H9 (cell line): ENCODE measurements around the gene CST5. TPM values are rescaled to one million over a fixed set of nuclear protein-coding genes. Genes with fewer than 3 reads are reported as not detected.

ENCODE experiments used
- DNase-seq: peaks from one replicate; pipeline ENCODE4 v3.0.0-alpha.2; 2017
- H2AFZ ChIP-seq: one replicate; pipeline ENCODE4 v1.6.1; 2013; ENCODE audit warnings: mild to moderate bottlenecking, low read length, control low read depth, moderate library complexity
- H2AK5ac ChIP-seq: 2 replicates; pipeline ENCODE4 v1.6.1; 2013; ENCODE audit warnings: low read length, control low read depth, mixed read lengths; ENCODE audit not compliant: insufficient read length
- H2BK120ac ChIP-seq: one replicate; pipeline ENCODE4 v1.6.1; 2013; ENCODE audit warnings: low read depth, mild to moderate bottlenecking, low read length, control low read depth, inconsistent platforms; ENCODE audit not compliant: poor library complexity, severe bottlenecking
- H2BK12ac ChIP-seq: 2 replicates; pipeline ENCODE4 v1.6.1; 2013; ENCODE audit warnings: low read length, control low read depth, mixed read lengths, low read depth; ENCODE audit not compliant: insufficient read length
- H2BK15ac ChIP-seq: 2 replicates; pipeline ENCODE4 v1.6.1; 2013; ENCODE audit warnings: low read depth, low read length, control low read depth
- H2BK20ac ChIP-seq: one replicate; pipeline ENCODE4 v1.6.1; 2013; ENCODE audit warnings: low read depth, mild to moderate bottlenecking, low read length, control low read depth, inconsistent platforms; ENCODE audit not compliant: poor library complexity, severe bottlenecking
- H2BK5ac ChIP-seq: 2 replicates; pipeline ENCODE4 v1.6.1; 2013; ENCODE audit warnings: low read length, control low read depth, mixed read lengths; ENCODE audit not compliant: insufficient read length
- H3K14ac ChIP-seq: 2 replicates; pipeline ENCODE4 v1.6.1; 2013; ENCODE audit warnings: low read length, control low read depth; ENCODE audit not compliant: insufficient read depth
- H3K18ac ChIP-seq: 2 replicates; pipeline ENCODE4 v1.6.1; 2013; ENCODE audit warnings: low read depth, mild to moderate bottlenecking, mixed read lengths, low read length, control low read depth; ENCODE audit not compliant: insufficient read length
- H3K23ac ChIP-seq: 2 replicates; pipeline ENCODE4 v1.6.1; 2013; ENCODE audit warnings: low read length, control low read depth, mixed read lengths, low read depth; ENCODE audit not compliant: insufficient read length
- H3K23me2 ChIP-seq: 2 replicates; pipeline ENCODE4 v1.6.1; 2013; ENCODE audit warnings: low read depth, mild to moderate bottlenecking, mixed read lengths, low read length, control low read depth; ENCODE audit not compliant: insufficient read length, poor library complexity, severe bottlenecking
- H3K27ac ChIP-seq: 2 replicates; pipeline ENCODE4 v1.5.1; 2013; ENCODE audit warnings: low read length, control low read depth, mixed read lengths, low read depth; ENCODE audit not compliant: insufficient read length
- H3K27me3 ChIP-seq: 2 replicates; pipeline ENCODE4 v1.6.1; 2013; ENCODE audit warnings: low read length, control low read depth, inconsistent platforms; ENCODE audit not compliant: insufficient read depth
- H3K4ac ChIP-seq: 2 replicates; pipeline ENCODE4 v1.6.1; 2013; ENCODE audit warnings: low read depth, mild to moderate bottlenecking, control low read depth, inconsistent platforms, low read length, moderate library complexity
- H3K4me1 ChIP-seq: 2 replicates; pipeline ENCODE4 v1.6.1; 2013; ENCODE audit warnings: low read length, control low read depth, inconsistent platforms; ENCODE audit not compliant: insufficient read depth
- H3K4me2 ChIP-seq: 2 replicates; pipeline ENCODE4 v1.6.1; 2013; ENCODE audit warnings: low read length, control low read depth, mixed read lengths; ENCODE audit not compliant: insufficient read length, insufficient read depth
- H3K56ac ChIP-seq: 2 replicates; pipeline ENCODE4 v1.6.1; 2013; ENCODE audit warnings: low read depth, mild to moderate bottlenecking, mixed read lengths, low read length, control low read depth; ENCODE audit not compliant: insufficient read length
- H3K79me1 ChIP-seq: 2 replicates; pipeline ENCODE4 v1.6.1; 2013; ENCODE audit warnings: low read depth, mild to moderate bottlenecking, moderate library complexity, low read length, control low read depth, inconsistent platforms; ENCODE audit not compliant: insufficient read depth, poor library complexity, severe bottlenecking
- H3K79me2 ChIP-seq: 2 replicates; pipeline ENCODE4 v1.6.1; 2013; ENCODE audit warnings: low read length, control low read depth, inconsistent platforms; ENCODE audit not compliant: insufficient read depth
- H3K9ac ChIP-seq: 2 replicates; pipeline ENCODE4 v1.6.1; 2013; ENCODE audit warnings: low read length, control low read depth, mixed read lengths; ENCODE audit not compliant: insufficient read length; ENCODE audit errors: extremely low read depth
- H3K9me3 ChIP-seq: one replicate; pipeline ENCODE4 v1.6.1; 2013; ENCODE audit warnings: low read depth, low read length, inconsistent platforms; ENCODE audit not compliant: control insufficient read depth
- H3T11ph ChIP-seq: one replicate; pipeline ENCODE4 v1.6.1; 2013; ENCODE audit warnings: mild to moderate bottlenecking, low read length, control low read depth, inconsistent platforms
- H4K20me1 ChIP-seq: one replicate; pipeline ENCODE4 v1.6.1; 2013; ENCODE audit not compliant: control insufficient read depth, insufficient read length, insufficient read depth
- H4K5ac ChIP-seq: 2 replicates; pipeline ENCODE4 v1.6.1; 2013; ENCODE audit warnings: low read depth, mild to moderate bottlenecking, mixed read lengths, low read length, control low read depth; ENCODE audit not compliant: insufficient read length
- H4K8ac ChIP-seq: replicated peaks from 2 replicates; pipeline ENCODE4 v1.6.1; 2013; ENCODE audit warnings: low read length, control low read depth, mixed read lengths, low read depth; ENCODE audit not compliant: insufficient read length
- H4K91ac ChIP-seq: 2 replicates; pipeline ENCODE4 v1.6.1; 2013; ENCODE audit warnings: low read depth, mild to moderate bottlenecking, moderate library complexity, mixed read lengths, low read length, control low read depth; ENCODE audit not compliant: insufficient read length
- H3K27ac Mint-ChIP-seq, 3 experiments: 2 replicates in 2 of 3; 3 replicates in 1 of 3; pipeline ENCODE4 v1.8.0; 2020 to 2021; ENCODE audit warnings: mixed read lengths in 3 of 3, mild to moderate bottlenecking in 1 of 3, moderate library complexity in 1 of 3
- H3K27me3 Mint-ChIP-seq: 2 replicates; pipeline ENCODE4 v1.8.0; 2021; ENCODE audit warnings: low read depth, mild to moderate bottlenecking, moderate library complexity, mixed read lengths
- H3K36me3 Mint-ChIP-seq, 3 experiments: 2 replicates in 2 of 3; 3 replicates in 1 of 3; pipeline ENCODE4 v1.8.0; 2020 to 2021; ENCODE audit warnings: low read depth in 3 of 3, mixed read lengths in 3 of 3; ENCODE audit not compliant: insufficient read depth in 1 of 3
- H3K4me1 Mint-ChIP-seq, 2 experiments: 2 replicates each; pipeline ENCODE4 v1.8.0; 2020; ENCODE audit warnings: mixed read lengths in 2 of 2
- H3K4me3 Mint-ChIP-seq, 2 experiments: 2 replicates in 1 of 2; 3 replicates in 1 of 2; pipeline ENCODE4 v1.8.0; 2020 to 2021; ENCODE audit warnings: mild to moderate bottlenecking in 2 of 2, mixed read lengths in 2 of 2, moderate library complexity in 1 of 2
- H3K9me3 Mint-ChIP-seq, 2 experiments: 2 replicates in 1 of 2; 3 replicates in 1 of 2; pipeline ENCODE4 v1.8.0; 2020; ENCODE audit warnings: mild to moderate bottlenecking in 2 of 2, mixed read lengths in 2 of 2, moderate library complexity in 1 of 2
- CTCF ChIP-seq: fragments of 200-600 bp; sonication (generic); conservative IDR thresholded peaks from 3 replicates; pipeline ENCODE4 v1.8.0; 2021; ENCODE audit warnings: antibody characterized with exemption, mild to moderate bottlenecking
- WGBS: extraction: QIAGEN DNeasy Blood & Tissue Kit; methylation state at CpG from one replicate; pipeline ENCODE4 v1.1.7; 2013; ENCODE audit warnings: missing lambda C conversion rate, low lambda C conversion rate, mixed read lengths; ENCODE audit not compliant: insufficient read length; ENCODE audit errors: extremely low coverage; 5-methylcytosine and 5-hydroxymethylcytosine counted together
- total RNA-seq: library from RNA; stranded (reverse); gene quantifications from 2 replicates; pipeline ENCODE4 v1.2.1, GENCODE V29; 2021

The CST5 gene
- total RNA-seq, 1 experiment from 2014 or later: not detected

- Histone ChIP-seq H3K27ac (no peak overlapping the region), H3K14ac (no peak overlapping the region), H4K5ac (no peak overlapping the region), H3K56ac (no peak overlapping the region), H4K20me1 (no peaks in the 10 kb centered on the region), H2BK120ac (no peak overlapping the region), H3K18ac (no peak overlapping the region), H3K9me3 (no peaks in the 10 kb centered on the region), H3K23me2 (no peaks in the 10 kb centered on the region), H2AFZ (no peak overlapping the region), H3K4ac (no peak overlapping the region), H3K27me3 (no peaks in the 10 kb centered on the region), H3K4me2 (no peak overlapping the region), H3K4me1 (no peaks in the 10 kb centered on the region), H2BK20ac (no peak overlapping the region), H3T11ph (no peak overlapping the region), H3K23ac (no peak overlapping the region), H3K9ac (no peak overlapping the region), H4K8ac (no peak overlapping the region), H3K79me2 (no peaks in the 10 kb centered on the region), H2BK15ac (no peak overlapping the region), H2BK12ac (no peak overlapping the region), H4K91ac (no peak overlapping the region), H2AK5ac (no peak overlapping the region), H2BK5ac (no peak overlapping the region), H3K79me1 (no peaks in the 10 kb centered on the region)
- Mint-ChIP-seq H3K27ac (no peak overlapping the region), H3K9me3 (peaks cover 3 to 9% of the 10 kb centered on the region in 2 experiments; a peak in 4 of 5 replicates), H3K4me1 (peaks cover 8 to 9% of the 10 kb centered on the region in 2 experiments), H3K27me3 (peaks cover 9% of the 10 kb centered on the region), H3K4me3 (no peak overlapping the region), H3K36me3 (no peaks in the 10 kb centered on the region)
- no CpG with 5 or more reads among the region's 3 CpGs for WGBS
- DNase-seq: no peak
- no peak for TF ChIP-seq CTCF
Measured at GRCh38 chr20:23926944-23927872, 47.7 kb upstream of the CST5 start.
